ENCODE measurements around the gene MID1.

DNA sequence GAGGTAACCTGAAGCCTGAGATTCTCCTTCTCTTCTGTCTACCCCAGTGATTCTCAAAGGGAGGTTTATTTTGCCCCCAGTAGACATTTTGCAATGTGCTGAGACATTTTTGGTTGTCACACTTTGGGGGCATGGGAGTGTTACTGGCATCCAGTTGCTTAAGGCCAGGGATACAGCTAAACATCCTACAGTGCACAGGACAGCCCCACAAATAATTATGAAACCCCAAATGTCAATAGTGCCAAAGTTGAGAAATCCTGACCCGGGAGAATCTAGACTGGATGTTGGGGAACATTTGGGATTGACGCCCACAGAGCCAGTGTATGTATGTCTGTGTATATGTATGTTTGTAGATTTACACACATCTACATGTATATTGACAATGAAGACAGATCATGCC is 13.2 kb downstream of the MID1 start:
- TF ChIP-seq, protein P1, sequence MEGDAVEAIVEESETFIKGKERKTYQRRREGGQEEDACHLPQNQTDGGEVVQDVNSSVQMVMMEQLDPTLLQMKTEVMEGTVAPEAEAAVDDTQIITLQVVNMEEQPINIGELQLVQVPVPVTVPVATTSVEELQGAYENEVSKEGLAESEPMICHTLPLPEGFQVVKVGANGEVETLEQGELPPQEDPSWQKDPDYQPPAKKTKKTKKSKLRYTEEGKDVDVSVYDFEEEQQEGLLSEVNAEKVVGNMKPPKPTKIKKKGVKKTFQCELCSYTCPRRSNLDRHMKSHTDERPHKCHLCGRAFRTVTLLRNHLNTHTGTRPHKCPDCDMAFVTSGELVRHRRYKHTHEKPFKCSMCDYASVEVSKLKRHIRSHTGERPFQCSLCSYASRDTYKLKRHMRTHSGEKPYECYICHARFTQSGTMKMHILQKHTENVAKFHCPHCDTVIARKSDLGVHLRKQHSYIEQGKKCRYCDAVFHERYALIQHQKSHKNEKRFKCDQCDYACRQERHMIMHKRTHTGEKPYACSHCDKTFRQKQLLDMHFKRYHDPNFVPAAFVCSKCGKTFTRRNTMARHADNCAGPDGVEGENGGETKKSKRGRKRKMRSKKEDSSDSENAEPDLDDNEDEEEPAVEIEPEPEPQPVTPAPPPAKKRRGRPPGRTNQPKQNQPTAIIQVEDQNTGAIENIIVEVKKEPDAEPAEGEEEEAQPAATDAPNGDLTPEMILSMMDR (IDR thresholded peaks at IDR 0.05): no peak
- no peak for TF ChIP-seq POLR2AphosphoS5 (IDR thresholded peaks at IDR 0.05; ENCODE audit: low read depth, low read length)
- no peak for TF ChIP-seq TCF7L2 (IDR thresholded peaks at IDR 0.05; ENCODE audit: low read depth, low read length)
- TF ChIP-seq, protein P2, sequence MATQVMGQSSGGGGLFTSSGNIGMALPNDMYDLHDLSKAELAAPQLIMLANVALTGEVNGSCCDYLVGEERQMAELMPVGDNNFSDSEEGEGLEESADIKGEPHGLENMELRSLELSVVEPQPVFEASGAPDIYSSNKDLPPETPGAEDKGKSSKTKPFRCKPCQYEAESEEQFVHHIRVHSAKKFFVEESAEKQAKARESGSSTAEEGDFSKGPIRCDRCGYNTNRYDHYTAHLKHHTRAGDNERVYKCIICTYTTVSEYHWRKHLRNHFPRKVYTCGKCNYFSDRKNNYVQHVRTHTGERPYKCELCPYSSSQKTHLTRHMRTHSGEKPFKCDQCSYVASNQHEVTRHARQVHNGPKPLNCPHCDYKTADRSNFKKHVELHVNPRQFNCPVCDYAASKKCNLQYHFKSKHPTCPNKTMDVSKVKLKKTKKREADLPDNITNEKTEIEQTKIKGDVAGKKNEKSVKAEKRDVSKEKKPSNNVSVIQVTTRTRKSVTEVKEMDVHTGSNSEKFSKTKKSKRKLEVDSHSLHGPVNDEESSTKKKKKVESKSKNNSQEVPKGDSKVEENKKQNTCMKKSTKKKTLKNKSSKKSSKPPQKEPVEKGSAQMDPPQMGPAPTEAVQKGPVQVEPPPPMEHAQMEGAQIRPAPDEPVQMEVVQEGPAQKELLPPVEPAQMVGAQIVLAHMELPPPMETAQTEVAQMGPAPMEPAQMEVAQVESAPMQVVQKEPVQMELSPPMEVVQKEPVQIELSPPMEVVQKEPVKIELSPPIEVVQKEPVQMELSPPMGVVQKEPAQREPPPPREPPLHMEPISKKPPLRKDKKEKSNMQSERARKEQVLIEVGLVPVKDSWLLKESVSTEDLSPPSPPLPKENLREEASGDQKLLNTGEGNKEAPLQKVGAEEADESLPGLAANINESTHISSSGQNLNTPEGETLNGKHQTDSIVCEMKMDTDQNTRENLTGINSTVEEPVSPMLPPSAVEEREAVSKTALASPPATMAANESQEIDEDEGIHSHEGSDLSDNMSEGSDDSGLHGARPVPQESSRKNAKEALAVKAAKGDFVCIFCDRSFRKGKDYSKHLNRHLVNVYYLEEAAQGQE (IDR thresholded peaks at IDR 0.05; ENCODE audit: insufficient read depth in 1 of 2, low read depth in 2 of 2, low read length in 1 of 2): no peak
